ENCODE data around the gene UGT1A7.

Gene UGT1A7

DNA sequence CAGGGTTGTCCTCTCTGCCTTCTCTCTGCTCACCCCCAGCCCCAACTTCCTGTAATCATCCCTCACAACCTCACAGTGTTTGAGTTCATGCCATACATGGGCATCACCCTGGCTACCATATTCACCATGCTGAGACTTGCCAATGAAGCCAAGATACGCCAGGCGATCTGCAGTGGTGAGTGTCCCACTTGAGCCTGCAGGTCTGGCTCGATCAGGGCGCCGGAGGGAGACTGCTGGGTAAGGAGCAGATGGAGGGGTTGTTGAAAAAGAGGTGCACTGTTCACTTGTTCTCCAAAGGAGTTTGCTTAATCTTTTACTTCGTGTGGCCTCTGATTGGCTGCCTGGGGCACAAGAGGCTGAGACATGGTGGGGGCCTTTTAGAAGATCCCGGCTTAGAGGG, 111.0 kb downstream of the UGT1A7 start:
- TF ChIP-seq, protein P1, sequence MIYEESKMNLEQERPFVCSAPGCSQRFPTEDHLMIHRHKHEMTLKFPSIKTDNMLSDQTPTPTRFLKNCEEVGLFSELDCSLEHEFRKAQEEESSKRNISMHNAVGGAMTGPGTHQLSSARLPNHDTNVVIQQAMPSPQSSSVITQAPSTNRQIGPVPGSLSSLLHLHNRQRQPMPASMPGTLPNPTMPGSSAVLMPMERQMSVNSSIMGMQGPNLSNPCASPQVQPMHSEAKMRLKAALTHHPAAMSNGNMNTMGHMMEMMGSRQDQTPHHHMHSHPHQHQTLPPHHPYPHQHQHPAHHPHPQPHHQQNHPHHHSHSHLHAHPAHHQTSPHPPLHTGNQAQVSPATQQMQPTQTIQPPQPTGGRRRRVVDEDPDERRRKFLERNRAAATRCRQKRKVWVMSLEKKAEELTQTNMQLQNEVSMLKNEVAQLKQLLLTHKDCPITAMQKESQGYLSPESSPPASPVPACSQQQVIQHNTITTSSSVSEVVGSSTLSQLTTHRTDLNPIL (CRISPR knock-in tag; IDR thresholded peaks at IDR 0.05; ENCODE audit: low read depth) = no peak
- TF ChIP-seq, protein P2, sequence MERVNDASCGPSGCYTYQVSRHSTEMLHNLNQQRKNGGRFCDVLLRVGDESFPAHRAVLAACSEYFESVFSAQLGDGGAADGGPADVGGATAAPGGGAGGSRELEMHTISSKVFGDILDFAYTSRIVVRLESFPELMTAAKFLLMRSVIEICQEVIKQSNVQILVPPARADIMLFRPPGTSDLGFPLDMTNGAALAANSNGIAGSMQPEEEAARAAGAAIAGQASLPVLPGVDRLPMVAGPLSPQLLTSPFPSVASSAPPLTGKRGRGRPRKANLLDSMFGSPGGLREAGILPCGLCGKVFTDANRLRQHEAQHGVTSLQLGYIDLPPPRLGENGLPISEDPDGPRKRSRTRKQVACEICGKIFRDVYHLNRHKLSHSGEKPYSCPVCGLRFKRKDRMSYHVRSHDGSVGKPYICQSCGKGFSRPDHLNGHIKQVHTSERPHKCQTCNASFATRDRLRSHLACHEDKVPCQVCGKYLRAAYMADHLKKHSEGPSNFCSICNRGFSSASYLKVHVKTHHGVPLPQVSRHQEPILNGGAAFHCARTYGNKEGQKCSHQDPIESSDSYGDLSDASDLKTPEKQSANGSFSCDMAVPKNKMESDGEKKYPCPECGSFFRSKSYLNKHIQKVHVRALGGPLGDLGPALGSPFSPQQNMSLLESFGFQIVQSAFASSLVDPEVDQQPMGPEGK (CRISPR knock-in tag; IDR thresholded peaks at IDR 0.05; ENCODE audit: borderline replicate concordance) = no peak
- no peak for TF ChIP-seq SNAI2 (CRISPR knock-in tag; IDR thresholded peaks at IDR 0.05)
- no peak for TF ChIP-seq ZNF8 (CRISPR knock-in tag; IDR thresholded peaks at IDR 0.05)
- TF ChIP-seq ZNF565 (CRISPR knock-in tag; conservative IDR thresholded peaks at IDR 0.05; ENCODE audit: low read depth) = no peak
- TF ChIP-seq OSR1 (CRISPR knock-in tag; IDR thresholded peaks at IDR 0.05) = no peak
- no peak for TF ChIP-seq TCF4 (CRISPR knock-in tag; IDR thresholded peaks at IDR 0.05; ENCODE audit: borderline replicate concordance)
- TF ChIP-seq, protein P3, sequence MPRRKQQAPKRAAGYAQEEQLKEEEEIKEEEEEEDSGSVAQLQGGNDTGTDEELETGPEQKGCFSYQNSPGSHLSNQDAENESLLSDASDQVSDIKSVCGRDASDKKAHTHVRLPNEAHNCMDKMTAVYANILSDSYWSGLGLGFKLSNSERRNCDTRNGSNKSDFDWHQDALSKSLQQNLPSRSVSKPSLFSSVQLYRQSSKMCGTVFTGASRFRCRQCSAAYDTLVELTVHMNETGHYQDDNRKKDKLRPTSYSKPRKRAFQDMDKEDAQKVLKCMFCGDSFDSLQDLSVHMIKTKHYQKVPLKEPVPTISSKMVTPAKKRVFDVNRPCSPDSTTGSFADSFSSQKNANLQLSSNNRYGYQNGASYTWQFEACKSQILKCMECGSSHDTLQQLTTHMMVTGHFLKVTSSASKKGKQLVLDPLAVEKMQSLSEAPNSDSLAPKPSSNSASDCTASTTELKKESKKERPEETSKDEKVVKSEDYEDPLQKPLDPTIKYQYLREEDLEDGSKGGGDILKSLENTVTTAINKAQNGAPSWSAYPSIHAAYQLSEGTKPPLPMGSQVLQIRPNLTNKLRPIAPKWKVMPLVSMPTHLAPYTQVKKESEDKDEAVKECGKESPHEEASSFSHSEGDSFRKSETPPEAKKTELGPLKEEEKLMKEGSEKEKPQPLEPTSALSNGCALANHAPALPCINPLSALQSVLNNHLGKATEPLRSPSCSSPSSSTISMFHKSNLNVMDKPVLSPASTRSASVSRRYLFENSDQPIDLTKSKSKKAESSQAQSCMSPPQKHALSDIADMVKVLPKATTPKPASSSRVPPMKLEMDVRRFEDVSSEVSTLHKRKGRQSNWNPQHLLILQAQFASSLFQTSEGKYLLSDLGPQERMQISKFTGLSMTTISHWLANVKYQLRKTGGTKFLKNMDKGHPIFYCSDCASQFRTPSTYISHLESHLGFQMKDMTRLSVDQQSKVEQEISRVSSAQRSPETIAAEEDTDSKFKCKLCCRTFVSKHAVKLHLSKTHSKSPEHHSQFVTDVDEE (CRISPR knock-in tag; IDR thresholded peaks at IDR 0.05) = no peak
- no peak for TF ChIP-seq BACH2 (CRISPR knock-in tag; IDR thresholded peaks at IDR 0.05; ENCODE audit: borderline replicate concordance)
- no peak for TF ChIP-seq ZFP30 (CRISPR knock-in tag; IDR thresholded peaks at IDR 0.05)
- TF ChIP-seq PPARA (CRISPR knock-in tag; IDR thresholded peaks at IDR 0.05; ENCODE audit: borderline replicate concordance) = no peak
- no peak for TF ChIP-seq ESRRG (CRISPR knock-in tag; IDR thresholded peaks at IDR 0.05)
- TF ChIP-seq, protein P4, sequence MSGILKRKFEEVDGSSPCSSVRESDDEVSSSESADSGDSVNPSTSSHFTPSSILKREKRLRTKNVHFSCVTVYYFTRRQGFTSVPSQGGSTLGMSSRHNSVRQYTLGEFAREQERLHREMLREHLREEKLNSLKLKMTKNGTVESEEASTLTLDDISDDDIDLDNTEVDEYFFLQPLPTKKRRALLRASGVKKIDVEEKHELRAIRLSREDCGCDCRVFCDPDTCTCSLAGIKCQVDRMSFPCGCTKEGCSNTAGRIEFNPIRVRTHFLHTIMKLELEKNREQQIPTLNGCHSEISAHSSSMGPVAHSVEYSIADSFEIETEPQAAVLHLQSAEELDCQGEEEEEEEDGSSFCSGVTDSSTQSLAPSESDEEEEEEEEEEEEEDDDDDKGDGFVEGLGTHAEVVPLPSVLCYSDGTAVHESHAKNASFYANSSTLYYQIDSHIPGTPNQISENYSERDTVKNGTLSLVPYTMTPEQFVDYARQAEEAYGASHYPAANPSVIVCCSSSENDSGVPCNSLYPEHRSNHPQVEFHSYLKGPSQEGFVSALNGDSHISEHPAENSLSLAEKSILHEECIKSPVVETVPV (CRISPR knock-in tag; IDR thresholded peaks at IDR 0.05) = no peak
- no peak for TF ChIP-seq ZFP3 (CRISPR knock-in tag; IDR thresholded peaks at IDR 0.05)
- TF ChIP-seq ZNF70 (CRISPR knock-in tag; IDR thresholded peaks at IDR 0.05) = no peak
- no peak for TF ChIP-seq ZC3H10 (CRISPR knock-in tag; IDR thresholded peaks at IDR 0.05)
- no peak for TF ChIP-seq CSDC2 (CRISPR knock-in tag; IDR thresholded peaks at IDR 0.05)
- no peak for TF ChIP-seq RARB (CRISPR knock-in tag; IDR thresholded peaks at IDR 0.05)
- no peak for TF ChIP-seq ARNTL (CRISPR knock-in tag; IDR thresholded peaks at IDR 0.05; ENCODE audit: borderline replicate concordance, low read depth)
- ATAC-seq = no peak

DNA sequence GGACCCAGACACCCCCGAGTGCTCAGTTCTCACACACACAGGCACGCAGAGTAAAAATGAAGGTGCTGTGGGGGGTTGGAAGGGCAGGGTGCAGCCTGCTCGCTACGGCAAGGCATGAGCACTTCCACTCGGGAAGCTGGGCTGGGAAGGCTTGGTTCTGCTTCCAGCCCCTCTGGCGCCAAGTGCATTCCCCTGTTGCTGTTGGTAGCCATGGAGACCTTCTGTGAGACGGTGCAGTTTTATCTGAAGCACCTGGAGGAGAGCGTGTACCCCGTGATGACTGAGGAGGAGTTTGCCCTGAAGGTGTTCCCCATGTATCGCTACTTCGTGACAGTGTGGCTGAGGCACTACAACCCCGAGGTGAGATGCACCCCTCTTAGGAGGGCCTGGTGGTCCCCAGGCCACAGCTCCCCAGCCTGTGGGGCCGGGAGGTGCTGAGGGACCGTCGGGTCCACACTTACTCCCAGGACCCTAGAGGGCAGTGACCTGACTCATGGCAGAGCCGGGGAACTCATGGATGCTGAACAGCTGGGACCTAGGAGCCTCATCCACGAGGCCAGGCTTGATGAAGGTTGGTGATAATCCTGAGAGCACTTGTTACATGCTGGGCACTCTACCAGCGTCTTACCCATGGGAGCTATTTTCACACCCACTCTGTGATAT, 111.9 kb downstream of the UGT1A7 start:
- no peak for TF ChIP-seq ZFP30 (CRISPR knock-in tag; IDR thresholded peaks at IDR 0.05)
- ATAC-seq = no peak

DNA sequence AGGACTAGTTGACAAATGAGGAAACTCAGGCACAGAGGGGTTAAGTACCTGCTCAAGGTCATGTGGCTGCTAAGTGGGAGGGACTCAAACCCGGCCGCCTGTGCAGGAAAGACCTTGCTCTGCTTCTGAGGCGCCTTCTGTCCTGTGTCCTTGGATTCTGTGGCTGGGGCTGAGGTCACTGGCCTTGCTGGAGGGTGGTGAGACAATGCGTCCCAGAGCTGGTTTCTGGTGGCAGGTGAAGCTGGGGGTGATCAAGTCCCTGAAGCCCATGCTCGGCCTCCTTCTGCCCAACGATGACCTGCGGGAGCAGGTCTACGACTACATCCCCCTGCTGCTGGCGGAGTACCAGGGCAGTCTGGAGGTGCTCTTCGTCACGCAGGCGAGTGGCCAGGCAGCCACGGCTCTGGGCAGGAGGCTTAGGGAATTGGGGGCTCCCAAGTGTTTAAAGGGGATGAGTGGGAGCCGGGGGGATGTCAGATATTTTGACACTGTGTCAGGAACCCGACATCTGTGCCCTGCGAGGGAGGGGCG, 112.5 kb downstream of the UGT1A7 start:
- no peak for ATAC-seq
- TF ChIP-seq ZNF8 (CRISPR knock-in tag; IDR thresholded peaks at IDR 0.05) = no peak
- TF ChIP-seq SNAI2 (CRISPR knock-in tag; IDR thresholded peaks at IDR 0.05) = no peak
- no peak for TF ChIP-seq RARB (CRISPR knock-in tag; IDR thresholded peaks at IDR 0.05)
- TF ChIP-seq, protein P2 (CRISPR knock-in tag; IDR thresholded peaks at IDR 0.05; ENCODE audit: borderline replicate concordance) = no peak
- TF ChIP-seq TCF4 (CRISPR knock-in tag; IDR thresholded peaks at IDR 0.05; ENCODE audit: borderline replicate concordance) = no peak
- TF ChIP-seq ARNTL (CRISPR knock-in tag; IDR thresholded peaks at IDR 0.05; ENCODE audit: borderline replicate concordance, low read depth) = no peak
- no peak for TF ChIP-seq GLIS3 (CRISPR knock-in tag; IDR thresholded peaks at IDR 0.05)
- TF ChIP-seq OSR1 (CRISPR knock-in tag; IDR thresholded peaks at IDR 0.05) = no peak
- TF ChIP-seq PPARA (CRISPR knock-in tag; IDR thresholded peaks at IDR 0.05; ENCODE audit: borderline replicate concordance) = no peak
- TF ChIP-seq ZNF70 (CRISPR knock-in tag; IDR thresholded peaks at IDR 0.05) = no peak
- TF ChIP-seq ZFP30 (CRISPR knock-in tag; IDR thresholded peaks at IDR 0.05) = no peak
- no peak for TF ChIP-seq BACH2 (CRISPR knock-in tag; IDR thresholded peaks at IDR 0.05; ENCODE audit: borderline replicate concordance)
